ENCODE measurements around the gene CLDN1. TPM values are rescaled to one million over a fixed set of nuclear protein-coding genes. Genes with fewer than 3 reads are reported as not detected.

CLDN1 gene
- total and polyA plus RNA-seq, 9 donors = 1.8 to 258 (median 13.2) TPM

DNA sequence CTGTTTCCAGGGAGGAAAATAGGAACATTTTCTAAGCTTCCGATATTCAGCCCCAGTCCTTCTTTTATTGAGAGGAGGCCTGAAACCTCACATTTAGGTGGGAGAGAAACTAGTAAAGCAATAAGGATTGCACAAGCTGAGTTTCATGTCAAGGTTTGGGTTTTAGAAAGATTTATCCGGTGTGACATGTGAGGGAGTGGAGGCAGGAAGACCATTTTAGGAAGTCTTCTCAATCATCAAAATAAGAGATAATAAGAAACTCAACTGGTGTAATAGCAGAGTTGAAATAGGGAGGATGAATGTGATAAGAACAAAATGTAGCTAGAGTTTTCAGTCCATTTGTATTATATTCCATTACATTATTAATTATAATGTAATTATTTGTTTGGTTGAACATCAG, 38.0 kb upstream of the CLDN1 start:
- DNase-seq = no peak
- H3K9me3 ChIP-seq = no peaks in the 10 kb centered on the region
- H3K4me3 ChIP-seq = no peak overlapping the region
- no peak overlapping the region for H3K27ac ChIP-seq
- H3K36me3 ChIP-seq = no peaks in the 10 kb centered on the region
- 15 to 44% (median 28%) methylated on average over 2 of the region's 2 CpGs for WGBS, 3 donors
- TF ChIP-seq, protein P1, sequence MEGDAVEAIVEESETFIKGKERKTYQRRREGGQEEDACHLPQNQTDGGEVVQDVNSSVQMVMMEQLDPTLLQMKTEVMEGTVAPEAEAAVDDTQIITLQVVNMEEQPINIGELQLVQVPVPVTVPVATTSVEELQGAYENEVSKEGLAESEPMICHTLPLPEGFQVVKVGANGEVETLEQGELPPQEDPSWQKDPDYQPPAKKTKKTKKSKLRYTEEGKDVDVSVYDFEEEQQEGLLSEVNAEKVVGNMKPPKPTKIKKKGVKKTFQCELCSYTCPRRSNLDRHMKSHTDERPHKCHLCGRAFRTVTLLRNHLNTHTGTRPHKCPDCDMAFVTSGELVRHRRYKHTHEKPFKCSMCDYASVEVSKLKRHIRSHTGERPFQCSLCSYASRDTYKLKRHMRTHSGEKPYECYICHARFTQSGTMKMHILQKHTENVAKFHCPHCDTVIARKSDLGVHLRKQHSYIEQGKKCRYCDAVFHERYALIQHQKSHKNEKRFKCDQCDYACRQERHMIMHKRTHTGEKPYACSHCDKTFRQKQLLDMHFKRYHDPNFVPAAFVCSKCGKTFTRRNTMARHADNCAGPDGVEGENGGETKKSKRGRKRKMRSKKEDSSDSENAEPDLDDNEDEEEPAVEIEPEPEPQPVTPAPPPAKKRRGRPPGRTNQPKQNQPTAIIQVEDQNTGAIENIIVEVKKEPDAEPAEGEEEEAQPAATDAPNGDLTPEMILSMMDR (IDR thresholded peaks at IDR 0.05) = no peak
- TF ChIP-seq EP300 (IDR thresholded peaks at IDR 0.05) (no peak), POLR2A (IDR thresholded peaks at IDR 0.05) (no peak)
- intact Hi-C loops (cut with DNase I) = no loop called here
- peaks cover 3% of the 10 kb centered on the region for H3K4me1 ChIP-seq (ENCODE audit: insufficient read depth)
- no peaks in the 10 kb centered on the region for H3K27me3 ChIP-seq

DNA sequence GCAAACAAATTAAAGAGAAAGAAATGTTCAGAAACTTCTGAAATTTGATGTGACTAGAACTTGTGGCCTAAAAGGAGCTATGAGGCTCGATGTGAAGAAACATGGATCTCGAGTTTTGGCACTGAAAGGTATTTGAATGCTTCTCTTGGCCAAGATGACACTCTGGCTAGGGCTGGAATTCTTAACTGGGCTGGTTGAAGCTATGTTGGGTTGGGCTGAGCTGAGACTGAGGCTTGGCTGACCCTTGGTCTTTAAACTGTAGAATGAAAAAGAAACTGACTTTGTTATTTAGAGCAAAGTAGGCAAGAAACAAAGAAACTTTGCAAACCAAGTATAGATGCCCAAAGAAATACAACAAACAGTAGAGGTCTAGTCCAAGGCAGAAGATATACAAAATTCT, 37.6 kb upstream of the CLDN1 start:
- peaks cover 3% of the 10 kb centered on the region for H3K4me1 ChIP-seq (ENCODE audit: insufficient read depth)
- TF ChIP-seq, protein P1 (IDR thresholded peaks at IDR 0.05) = no peak
- TF ChIP-seq EP300 (IDR thresholded peaks at IDR 0.05) (no peak), POLR2A (IDR thresholded peaks at IDR 0.05) (no peak)
- H3K9me3 ChIP-seq = no peaks in the 10 kb centered on the region
- intact Hi-C loops (cut with DNase I) = no loop called here
- no peaks in the 10 kb centered on the region for H3K36me3 ChIP-seq
- H3K27ac ChIP-seq = no peak overlapping the region
- 37 to 62% (median 51%) methylated on average over 2 of the region's 2 CpGs for WGBS, 3 donors
- H3K4me3 ChIP-seq = no peak overlapping the region
- no peaks in the 10 kb centered on the region for H3K27me3 ChIP-seq
- no peak for DNase-seq

DNA sequence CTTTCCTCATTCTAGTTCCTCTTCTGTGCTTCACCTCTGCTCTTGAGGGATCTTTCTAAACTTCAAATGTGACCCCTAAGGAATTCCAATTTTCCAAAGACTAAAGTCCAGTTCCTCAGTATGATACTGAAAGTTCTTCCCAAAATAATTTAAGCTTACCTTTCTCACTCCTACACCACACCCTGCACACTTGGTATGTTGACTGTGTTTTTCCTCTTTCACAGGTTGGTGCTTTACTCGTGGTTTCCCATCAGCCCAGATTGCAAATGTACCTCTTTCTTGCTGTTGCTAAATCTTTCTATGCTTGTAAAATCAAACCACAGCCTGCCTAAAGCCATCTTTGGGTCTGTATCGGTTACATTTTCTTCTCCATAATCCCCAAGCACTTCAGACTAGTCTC, 35.2 kb upstream of the CLDN1 start:
- Histone ChIP-seq H3K4me1 (ENCODE audit: insufficient read depth) (peaks cover 3% of the 10 kb centered on the region), H3K27me3 (no peaks in the 10 kb centered on the region), H3K4me3 (no peak overlapping the region), H3K9me3 (no peaks in the 10 kb centered on the region), H3K36me3 (no peaks in the 10 kb centered on the region), H3K27ac (no peak overlapping the region)
- no peak for TF ChIP-seq EP300 (IDR thresholded peaks at IDR 0.05)
- TF ChIP-seq POLR2A (IDR thresholded peaks at IDR 0.05) = no peak
- TF ChIP-seq, protein P1 (IDR thresholded peaks at IDR 0.05) = no peak
- 85 to 96% (median 93%) methylated on average over 2 of the region's 2 CpGs for whole genome bisulfite sequencing, 3 donors
- intact Hi-C loops (cut with DNase I) = no loop called here
- DNase-seq = no peak

DNA sequence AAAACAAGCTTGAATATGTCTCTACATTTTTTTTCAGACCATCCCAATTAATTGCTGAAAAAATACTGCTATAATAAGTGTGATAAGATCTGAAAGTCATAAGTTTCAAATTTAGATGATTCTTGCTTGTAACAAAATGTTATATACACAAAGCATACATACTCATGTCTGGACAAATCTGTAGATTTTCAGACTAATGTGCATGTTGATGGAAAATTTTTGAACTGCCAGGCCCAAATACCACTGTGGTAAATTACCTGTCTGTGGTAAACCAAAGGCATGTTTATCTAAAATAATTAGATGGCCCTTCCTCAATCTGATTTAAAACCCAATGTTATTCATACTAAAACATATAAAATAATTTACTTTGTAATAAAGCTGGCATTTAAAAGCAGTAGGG, 34.0 kb upstream of the CLDN1 start:
- intact Hi-C loops (cut with DNase I) = no loop called here

More for the DNA sequence above, 34.0 kb upstream of the CLDN1 start:
- no peak overlapping the region for H3K27ac ChIP-seq
- TF ChIP-seq EP300 (IDR thresholded peaks at IDR 0.05) = no peak
- TF ChIP-seq POLR2A (IDR thresholded peaks at IDR 0.05) = no peak
- TF ChIP-seq, protein P1 (IDR thresholded peaks at IDR 0.05) = no peak
- H3K4me1 ChIP-seq (ENCODE audit: insufficient read depth) = no peaks in the 10 kb centered on the region
- no peaks in the 10 kb centered on the region for H3K36me3 ChIP-seq
- H3K27me3 ChIP-seq = no peaks in the 10 kb centered on the region
- no peaks in the 10 kb centered on the region for H3K9me3 ChIP-seq
- no peak overlapping the region for H3K4me3 ChIP-seq
- DNase-seq = no peak
